NCI-H146 (cell line): Measurements from ENCODE around the gene PEAR1.

Experiments
- DNase-seq: peaks from one replicate; lab custom pipeline; 2025; lab: John Stamatoyannopoulos, UW

The PEAR1 gene

DNA sequence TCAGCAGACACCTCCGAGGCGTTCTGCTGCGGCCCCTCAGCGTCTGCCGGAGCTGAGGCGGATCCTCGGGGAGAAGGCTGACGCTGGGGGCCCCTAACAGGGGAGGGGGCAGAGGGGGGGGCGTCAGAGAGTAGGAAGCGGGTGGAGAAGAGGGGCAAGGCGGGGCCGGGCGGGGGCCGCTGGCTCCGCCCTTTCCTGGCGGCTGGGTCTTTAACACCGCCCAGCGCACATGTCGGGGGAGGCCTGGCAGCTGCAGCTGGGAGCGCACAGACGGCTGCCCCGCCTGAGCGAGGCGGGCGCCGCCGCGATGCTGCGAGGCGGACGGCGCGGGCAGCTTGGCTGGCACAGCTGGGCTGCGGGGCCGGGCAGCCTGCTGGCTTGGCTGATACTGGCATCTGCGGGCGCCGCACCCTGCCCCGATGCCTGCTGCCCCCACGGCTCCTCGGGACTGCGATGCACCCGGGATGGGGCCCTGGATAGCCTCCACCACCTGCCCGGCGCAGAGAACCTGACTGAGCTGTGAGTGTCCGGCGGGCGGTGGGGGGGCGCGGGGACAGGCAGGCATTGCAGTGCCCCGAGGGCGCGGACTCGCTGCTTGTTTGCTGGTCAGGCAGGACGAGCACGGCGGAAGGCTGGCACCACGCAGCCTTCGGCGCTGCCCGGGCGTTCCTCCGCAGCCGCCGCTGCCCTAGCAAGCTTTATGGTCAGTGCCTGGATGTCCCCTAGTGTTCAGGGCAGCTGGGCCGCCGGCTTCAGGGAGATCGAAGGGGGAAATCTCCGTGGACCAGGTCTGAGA lies 32.7 kb upstream of the PEAR1 start, which contains the start of gene NTRK1:
Gene NTRK1 (plus strand): TSS at position 238 of the 796 bp plus-strand sequence. CDS start 70 bp downstream, at position 308.
- DNase-seq = peak; percentile 75

DNA sequence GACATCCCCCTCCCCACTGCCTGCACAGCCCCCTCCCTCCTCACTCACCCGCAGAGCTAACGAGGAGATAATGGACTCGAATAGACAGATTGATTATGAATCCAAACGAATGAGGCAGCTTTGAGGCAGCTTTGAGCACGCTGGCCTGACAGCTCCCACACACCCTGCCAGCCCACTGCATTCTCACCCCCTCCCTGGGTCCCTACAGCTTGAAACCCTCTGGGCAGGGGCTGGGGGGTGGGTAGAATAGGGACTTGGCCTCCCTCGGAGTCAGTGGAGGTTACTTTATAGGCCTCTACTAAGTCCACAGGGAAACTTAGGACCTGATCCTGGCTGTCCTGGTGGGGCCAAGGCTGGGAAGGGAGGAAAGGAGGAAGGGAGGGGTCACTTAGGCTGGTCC lies 30.9 kb upstream of the PEAR1 start:
- no peak for DNase-seq

DNA sequence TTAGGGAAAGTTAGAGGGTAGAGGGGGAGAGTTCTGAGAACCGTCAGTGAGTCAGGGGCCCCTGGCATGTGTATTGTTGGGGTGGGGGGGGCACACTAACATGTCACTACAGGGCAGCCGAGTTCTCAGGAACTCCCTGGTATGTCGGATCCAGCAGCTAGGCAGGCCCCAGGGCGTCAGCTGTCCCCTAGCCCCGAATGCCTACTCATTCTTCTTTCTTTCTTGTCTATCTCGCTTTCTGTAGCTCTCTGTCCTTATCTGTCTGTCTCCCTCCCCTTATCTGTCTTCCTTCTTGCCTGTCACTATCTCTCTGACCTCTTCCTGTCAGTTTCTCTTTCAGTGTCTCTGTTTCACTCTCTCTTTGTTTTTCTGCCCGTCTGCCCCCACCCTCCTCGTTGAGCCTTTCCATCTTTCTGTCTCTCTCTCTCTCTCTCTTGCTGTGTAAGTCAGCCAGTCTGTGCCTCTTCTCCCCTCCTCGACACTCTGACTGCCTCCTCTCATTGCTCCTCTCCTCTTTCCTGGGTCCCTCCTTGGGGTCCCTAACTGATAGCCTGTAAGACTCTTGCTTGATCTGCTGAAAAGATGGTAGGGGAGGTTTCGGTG lies 30.4 kb upstream of the PEAR1 start:
- DNase-seq = no peak

DNA sequence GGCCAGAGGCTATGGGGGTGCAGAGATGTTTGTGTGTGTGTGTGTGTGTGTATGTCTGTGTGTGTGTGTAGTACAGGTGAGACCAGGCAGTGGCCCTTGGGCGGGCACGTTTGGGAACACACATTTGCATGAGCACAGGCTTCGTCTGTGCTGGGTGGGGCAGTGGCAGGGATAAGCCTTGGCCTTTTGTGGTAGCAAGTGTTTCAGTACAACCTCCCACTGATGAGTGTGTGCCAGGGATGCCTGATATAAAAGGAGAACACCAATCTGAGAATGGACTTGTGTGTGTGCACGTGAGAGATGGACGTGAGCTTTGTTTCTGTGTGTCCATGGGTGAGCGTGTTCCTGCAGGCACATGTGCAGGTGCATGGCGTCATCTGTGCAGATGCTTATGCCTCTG lies 29.9 kb upstream of the PEAR1 start:
- no peak for DNase-seq

DNA sequence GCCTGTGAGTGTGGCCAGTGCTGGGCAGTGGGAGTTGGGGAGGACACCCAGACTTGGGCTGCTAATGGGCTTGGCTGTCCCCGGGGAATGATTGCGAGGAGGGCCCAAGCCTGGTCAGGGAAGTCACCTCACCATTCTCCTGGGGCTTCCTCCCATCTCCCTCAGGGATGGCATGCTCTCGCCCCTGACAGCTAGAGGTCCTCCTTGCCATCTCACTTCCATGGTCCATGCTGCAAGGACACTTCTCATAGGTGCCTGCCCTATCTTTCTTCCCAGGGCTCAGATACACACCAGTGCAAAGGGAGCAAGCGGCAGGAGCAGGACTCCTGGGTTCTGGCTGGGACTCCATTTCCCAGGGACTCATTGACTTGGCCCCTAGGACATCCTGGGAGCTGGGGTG lies 28.7 kb upstream of the PEAR1 start:
- DNase-seq = no peak

DNA sequence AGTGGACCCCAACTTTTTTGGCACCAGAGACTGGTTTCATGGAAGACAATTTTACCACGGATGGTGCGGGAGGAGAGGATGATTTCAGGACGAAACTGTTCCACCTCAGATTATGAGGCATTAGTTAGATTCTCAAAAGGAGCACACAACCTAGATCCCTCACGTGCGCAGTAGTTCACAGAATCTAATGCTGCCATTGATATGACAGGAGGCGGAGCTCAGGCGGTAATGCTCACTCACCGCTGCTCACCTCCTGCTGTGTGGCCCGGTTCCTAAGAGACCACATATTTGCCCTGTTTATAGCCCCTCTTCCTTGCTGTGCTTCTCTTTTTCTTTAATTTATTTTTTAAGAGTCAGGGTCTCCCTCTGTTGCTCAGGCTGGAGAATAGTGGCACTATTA lies 28.3 kb upstream of the PEAR1 start:
- DNase-seq = no peak

DNA sequence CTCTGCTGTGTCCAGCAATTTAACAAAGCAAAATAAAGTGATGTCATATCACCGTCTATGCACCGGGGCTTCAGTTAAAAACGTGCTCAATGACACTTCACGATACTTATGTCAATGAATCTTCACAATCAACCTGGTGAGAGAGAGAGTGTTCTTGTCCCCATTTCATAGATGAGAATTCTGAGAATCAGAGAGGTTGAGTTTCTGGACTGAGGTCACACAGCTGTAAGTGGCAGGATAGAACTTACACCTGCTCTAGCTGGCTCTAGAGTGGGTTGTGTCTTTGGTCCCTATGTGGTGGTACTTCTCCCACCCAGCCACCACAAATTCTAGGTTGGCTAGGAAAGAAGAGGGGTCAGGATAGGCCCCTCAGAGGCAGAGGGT lies 27.7 kb upstream of the PEAR1 start:
- no peak for DNase-seq

DNA sequence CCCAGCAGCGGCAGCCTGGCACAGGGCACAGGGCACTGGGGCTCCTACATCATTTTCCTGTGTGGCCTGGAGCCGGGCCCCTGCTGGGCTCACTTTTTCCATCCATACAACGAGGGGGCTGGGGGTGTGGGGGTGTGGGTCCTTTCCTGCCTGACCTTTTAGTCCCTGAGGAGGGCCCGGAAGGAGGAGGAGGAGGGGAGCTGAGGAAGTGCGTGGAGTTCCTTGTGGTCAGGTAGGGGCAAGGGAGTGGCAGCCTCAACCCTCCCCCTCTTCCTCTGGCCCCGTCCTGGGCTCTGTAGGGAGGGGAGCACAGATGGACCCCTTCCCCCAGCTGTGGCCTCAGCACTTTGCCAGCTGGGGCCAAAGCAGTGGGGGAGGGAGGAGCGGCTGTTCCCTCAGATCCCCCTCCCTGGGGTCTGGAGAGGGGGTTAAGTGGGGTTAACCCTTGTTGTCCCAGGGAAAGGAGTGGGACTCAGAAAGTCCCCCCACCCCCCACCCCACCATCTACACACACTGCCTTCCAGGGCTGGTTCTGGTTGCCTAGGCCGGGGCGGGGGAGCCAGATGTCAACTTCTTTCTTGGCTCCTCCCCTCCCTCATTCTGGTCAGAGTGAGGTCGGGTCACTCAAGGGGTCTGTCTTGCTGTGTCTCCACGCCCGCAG lies 27.1 kb upstream of the PEAR1 start:
- DNase-seq = no peak

DNA sequence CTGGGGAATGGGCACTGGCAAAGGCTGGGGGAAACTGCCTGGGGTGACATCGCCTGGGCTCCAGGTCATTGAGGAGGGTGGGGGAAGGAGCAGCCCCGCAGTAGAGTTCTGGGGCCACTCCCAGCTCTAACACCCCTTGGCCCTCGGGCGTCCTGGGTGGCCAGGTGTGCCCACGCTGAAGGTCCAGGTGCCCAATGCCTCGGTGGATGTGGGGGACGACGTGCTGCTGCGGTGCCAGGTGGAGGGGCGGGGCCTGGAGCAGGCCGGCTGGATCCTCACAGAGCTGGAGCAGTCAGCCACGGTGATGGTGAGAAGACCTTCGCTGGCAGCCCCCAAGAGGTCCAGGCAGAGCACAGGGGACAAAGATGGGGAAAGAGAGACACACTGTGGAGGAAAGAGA lies 25.2 kb upstream of the PEAR1 start:
- DNase-seq = no peak

DNA sequence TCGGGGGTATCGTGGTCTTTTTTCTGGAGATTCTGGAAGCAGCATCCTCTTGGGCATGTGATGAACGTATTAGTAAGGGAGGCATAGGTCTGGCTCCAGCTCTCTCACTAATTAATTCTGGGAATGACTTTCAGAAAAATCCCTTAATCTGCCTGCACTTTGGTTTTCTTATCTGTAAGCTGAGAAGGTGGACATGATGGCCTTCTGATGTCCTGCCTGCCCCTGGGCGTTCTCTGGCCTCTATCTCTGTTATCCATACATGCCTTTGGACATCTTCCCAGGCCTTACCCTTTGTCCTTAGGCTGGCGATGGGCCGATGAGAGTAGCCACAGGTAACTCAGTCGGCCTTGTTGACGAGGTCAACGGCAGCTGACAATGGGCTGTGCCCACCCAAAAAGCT lies 24.1 kb upstream of the PEAR1 start:
- DNase-seq = no peak

DNA sequence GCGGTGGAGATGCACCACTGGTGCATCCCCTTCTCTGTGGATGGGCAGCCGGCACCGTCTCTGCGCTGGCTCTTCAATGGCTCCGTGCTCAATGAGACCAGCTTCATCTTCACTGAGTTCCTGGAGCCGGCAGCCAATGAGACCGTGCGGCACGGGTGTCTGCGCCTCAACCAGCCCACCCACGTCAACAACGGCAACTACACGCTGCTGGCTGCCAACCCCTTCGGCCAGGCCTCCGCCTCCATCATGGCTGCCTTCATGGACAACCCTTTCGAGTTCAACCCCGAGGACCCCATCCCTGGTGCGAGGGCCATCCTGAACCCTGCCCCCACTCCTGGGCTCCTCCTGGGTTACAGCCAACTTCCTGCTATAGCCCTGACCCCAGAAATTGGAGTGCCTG lies 19.9 kb upstream of the PEAR1 start:
- no peak for DNase-seq

DNA sequence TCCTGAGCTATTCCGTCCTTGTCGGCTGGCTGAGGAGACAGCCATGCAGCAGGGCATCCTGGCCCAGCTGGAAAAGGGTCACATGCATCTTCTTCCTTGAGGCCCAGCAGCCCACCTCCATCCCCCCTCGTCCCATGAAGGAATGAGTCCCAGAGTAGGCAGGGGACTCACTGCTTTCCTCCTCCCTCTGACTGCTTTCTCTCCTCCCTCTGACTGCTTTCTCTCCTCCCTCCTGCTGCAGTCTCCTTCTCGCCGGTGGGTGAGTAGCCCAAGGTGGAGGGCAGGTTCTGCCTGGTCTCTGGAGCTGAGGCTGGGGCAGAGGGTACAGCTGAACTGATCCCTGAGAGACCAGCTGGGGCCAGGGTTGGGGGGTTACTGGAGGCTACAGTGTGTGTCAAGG lies 19.4 kb upstream of the PEAR1 start:
- DNase-seq = no peak

DNA sequence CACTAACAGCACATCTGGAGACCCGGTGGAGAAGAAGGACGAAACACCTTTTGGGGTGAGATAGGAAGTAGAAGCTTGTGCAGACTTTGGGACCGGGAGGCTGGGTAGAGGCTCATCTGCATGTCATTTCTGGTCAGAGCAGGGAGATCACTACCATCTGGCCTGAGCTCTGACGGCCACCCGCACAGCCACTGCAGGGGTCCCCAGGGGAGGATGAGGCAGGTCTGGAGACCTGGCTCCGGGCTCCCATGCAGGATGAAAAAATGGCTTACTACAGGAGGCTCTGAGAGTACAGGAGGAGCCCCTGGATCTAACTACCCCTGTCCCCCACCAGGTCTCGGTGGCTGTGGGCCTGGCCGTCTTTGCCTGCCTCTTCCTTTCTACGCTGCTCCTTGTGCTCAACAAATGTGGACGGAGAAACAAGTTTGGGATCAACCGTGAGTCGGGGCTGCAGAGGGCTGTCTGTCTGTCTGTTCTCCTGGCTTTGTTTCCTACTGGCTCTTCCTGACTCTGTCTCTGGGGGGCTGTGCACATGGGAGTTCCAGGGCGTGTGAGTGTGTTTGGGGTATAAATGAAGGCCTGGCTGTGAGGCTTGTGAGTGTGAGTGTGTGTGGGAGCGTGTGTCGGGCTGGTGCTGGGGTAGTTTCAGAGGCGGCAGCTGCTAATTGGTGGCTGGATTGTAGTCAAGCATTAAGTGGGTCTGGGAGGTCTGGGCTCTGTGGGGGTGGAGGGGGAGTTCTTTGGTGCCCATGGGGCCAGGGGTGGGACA lies 18.8 kb upstream of the PEAR1 start:
- DNase-seq = no peak

DNA sequence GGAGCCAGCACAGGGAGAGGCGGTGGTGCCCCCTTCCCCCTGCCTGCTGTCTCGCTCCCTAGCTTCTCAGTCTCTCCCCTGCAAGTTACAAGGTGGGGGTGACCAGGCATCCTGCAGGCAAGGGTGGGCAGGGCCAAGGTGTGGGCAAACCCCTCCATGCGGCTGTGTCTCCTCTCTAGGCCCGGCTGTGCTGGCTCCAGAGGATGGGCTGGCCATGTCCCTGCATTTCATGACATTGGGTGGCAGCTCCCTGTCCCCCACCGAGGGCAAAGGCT lies 18.2 kb upstream of the PEAR1 start:
- DNase-seq = no peak

DNA sequence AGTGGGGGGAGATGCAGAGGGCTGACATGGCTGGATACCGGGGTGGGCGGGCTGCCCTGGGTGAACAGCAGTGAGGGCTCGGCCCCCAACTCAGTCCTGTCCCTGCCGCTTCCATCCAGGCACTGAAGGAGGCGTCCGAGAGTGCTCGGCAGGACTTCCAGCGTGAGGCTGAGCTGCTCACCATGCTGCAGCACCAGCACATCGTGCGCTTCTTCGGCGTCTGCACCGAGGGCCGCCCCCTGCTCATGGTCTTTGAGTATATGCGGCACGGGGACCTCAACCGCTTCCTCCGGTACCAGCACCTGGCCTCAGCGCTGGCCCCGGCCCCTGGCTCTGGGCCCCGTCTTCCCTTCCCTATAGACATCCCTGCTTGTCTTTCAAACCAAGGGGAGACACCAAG lies 17.2 kb upstream of the PEAR1 start:
- DNase-seq = no peak

DNA sequence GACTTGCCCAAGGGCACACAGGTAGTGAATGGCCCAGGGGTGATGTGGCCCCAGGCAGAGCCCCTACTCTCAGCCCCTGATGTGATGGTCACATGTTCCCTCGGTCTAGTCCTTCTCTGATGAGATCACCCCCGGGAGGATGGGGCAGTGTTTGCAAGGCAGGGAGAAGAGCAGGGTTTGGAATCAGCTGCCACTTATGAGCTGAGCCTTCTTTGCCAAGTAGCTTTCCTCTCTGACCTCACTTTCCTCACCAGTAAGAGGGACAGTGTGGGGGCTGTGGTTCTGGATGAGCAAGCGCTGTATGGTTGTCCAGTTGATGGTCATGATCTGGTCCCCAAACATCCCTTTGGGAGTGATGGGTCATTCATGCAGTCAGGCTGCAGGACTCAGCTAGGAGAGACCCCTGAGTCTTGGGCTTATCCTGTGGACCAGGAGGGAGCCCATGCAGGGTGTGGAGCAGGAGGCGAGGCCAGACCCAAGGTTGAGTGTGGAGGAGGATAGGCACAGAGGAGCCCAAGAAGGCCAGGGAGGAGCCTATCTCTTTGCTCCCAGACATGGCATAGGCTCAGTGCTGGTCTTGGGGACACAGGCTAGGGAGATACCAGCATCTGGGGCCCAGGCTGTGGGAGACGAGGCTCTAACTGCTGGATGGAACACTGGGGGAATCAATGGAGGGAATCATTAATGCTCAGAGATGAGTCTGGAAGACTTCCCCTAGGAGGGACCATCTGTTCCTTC lies 15.9 kb upstream of the PEAR1 start:
- no peak for DNase-seq

DNA sequence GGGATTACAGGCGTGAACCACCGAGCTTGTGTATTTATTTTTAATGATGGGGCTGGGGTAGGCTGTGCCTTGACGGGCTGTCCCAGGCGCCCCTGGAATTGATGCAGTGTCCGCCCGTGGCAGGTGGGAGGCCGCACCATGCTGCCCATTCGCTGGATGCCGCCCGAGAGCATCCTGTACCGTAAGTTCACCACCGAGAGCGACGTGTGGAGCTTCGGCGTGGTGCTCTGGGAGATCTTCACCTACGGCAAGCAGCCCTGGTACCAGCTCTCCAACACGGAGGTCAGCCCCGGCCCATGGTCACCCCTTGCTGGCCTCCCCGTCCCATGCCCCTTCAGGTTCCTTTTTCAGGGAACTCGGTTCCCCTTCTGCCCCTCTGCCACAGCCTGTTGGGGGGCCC lies 13.6 kb upstream of the PEAR1 start:
- no peak for DNase-seq

DNA sequence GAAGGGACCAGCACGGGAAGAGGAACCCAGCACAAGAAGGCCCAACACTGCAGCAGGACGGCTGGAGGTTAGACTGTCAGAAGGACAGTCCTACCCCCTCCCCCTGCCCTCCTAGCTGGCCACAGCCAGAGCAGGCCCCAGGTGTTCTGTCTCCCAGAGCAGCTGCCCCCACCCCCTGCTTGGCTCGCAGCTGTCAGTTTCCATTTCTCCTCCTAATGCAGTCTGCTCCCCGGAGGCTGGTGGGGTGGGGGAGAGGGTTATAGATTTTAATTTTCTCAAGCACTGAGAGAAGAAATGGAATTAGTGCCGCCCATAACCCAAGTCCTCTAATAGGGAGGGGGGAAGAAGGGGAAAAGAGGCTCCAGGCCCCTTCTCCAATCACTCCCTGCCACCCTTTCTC lies 13.0 kb upstream of the PEAR1 start:
- peak; percentile 37 for DNase-seq

DNA sequence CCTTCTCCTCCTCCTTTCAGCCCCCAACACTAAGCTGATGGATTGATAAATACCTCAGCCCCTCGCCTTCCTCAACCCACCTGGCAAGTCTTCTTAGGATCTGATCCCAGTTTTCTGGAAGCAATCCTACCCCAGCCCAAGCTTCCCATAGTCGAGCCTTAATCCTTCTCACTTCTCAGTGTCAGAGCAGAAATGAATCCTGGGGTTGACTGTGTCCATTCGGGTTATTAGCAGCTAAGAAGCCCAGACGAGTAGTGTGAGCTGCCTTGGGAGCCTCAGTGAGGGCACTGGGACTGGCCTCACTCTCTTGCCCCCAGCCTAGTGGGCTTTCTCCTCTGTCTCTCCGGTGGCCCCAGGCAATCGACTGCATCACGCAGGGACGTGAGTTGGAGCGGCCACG lies 12.4 kb upstream of the PEAR1 start:
- DNase-seq = no peak

DNA sequence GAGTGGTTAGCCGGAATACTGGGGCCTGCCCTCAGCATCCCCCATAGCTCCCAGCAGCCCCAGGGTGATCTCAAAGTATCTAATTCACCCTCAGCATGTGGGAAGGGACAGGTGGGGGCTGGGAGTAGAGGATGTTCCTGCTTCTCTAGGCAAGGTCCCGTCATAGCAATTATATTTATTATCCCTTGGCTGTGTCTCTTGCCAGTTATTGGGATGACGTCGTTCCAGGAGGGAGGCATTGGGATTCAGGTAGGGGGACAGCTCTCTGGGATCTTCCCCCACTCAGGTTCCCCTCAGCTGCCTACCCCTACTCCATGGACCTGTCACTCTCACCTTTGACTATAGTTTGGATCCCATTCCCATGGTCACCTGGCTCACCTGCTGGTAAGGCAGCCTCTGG lies 11.9 kb upstream of the PEAR1 start:
- DNase-seq = peak; percentile 27

DNA sequence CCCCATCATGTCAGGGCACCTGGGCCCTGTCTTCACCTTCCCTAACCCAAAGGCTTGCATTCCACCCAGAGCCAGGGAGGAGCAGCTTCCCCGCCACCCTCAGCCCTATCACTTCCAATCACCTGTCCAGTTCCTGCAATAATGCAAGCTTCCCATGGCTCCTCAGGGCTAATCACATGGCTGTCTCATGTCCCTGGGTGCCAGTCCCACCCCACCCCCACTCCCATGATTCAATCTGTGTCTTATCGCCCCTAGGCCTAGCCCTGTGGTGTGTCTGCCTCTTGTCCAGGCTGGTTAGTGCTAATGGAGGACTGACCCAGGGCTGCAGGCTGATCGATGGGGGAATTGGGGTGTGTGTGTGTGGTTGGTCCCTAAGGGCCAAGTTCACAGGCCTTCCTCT lies 11.0 kb upstream of the PEAR1 start:
- no peak for DNase-seq

DNA sequence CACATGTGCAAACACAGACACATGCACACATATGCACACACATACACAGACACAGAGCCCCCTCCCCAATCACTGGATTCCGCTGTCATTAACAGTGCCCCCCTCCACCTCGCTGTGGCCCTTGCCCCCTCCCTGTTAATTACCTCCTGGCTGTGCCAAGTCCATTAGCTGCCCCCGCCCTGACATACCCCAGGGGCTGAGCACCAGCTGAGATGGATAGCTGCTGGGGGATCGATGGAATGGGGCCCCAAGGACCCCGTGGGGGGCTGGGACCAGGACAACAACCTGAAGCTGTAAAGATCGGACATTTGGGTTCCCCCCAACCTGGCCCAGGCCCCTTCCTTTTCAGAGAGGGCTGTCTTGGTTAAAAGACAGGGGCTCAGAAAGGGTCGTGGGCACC lies 9.6 kb upstream of the PEAR1 start:
- no peak for DNase-seq
